Posterior cingulate gyrus (tissue), 11 donors: ENCODE measurements around the gene GARIN1A.
"Not testable (repeated sequence)": the region's sequence is repeated elsewhere in the genome, so short reads cannot be mapped to it uniquely, and the experiment has no call there.

ENCODE experiments used
- DNase-seq, 10 donors: peaks; one replicate each; pipeline versions ENCODE4 v3.0.0 to v3.0.0-alpha.2; 2020 to 2021; ENCODE audit warnings: mixed read lengths in 3 of 10
- intact Hi-C: fragments of 100-400 bp; cut with DNase I; formaldehyde crosslinking; loops from one replicate; pipeline ENCODE4 v1.15.1; 2023

The GARIN1A gene

GRCh38 chr7:128671992-128672391 lies at the start of gene GARIN1A:
Gene GARIN1A, plus strand, starts transcription at chr7:128672292. Its CDS starts 106 bp downstream, at chr7:128672398.
- intact Hi-C loops = no loop called here
- peak in 1 of 10 donors; percentile 30 for DNase-seq

- DNase-seq, intact Hi-C loops: not testable (repeated sequence)
Measured at GRCh38 chr7:128627124-128627523, 45.0 kb upstream of the GARIN1A start.

- intact Hi-C loops, DNase-seq: not testable (repeated sequence)
Measured at GRCh38 chr7:128633915-128634314, 38.2 kb upstream of the GARIN1A start.

GRCh38 chr7:128645206-128645605 lies 26.9 kb upstream of the GARIN1A start:
- intact Hi-C loops, DNase-seq: not testable (repeated sequence)

- DNase-seq, intact Hi-C loops: not testable (repeated sequence)
Measured at GRCh38 chr7:128645844-128646243, 26.2 kb upstream of the GARIN1A start.

- intact Hi-C loops = not testable (repeated sequence)
- peak in 2 of 10 donors; percentile 28 to 79 for DNase-seq
Measured at GRCh38 chr7:128646877-128647276, 25.2 kb upstream of the GARIN1A start.

GRCh38 chr7:128651096-128651495 lies 21.0 kb upstream of the GARIN1A start:
- intact Hi-C loops = not testable (repeated sequence)
- peak in 6 of 10 donors; percentile 7 to 91 (median 42) for DNase-seq

- peak in 1 of 10 donors; percentile 82 for DNase-seq
- intact Hi-C loops = not testable (repeated sequence)
Measured at GRCh38 chr7:128652606-128653005, 19.5 kb upstream of the GARIN1A start.

GRCh38 chr7:128653197-128653596 lies 18.9 kb upstream of the GARIN1A start:
- DNase-seq = peak in 1 of 10 donors; percentile 75
- intact Hi-C loops = not testable (repeated sequence)

GRCh38 chr7:128654080-128654479 lies 18.0 kb upstream of the GARIN1A start:
- DNase-seq = peak in 1 of 10 donors; percentile 32
- intact Hi-C loops = not testable (repeated sequence)

GRCh38 chr7:128654501-128654900 lies 17.6 kb upstream of the GARIN1A start:
- peak in 1 of 10 donors; percentile 50 for DNase-seq

GRCh38 chr7:128658428-128658827 lies 13.7 kb upstream of the GARIN1A start:
- intact Hi-C loops = not testable (repeated sequence)
- DNase-seq = peak in 1 of 10 donors; percentile 43

More at GRCh38 chr7:128654501-128654900, 17.6 kb upstream of the GARIN1A start:
- intact Hi-C loops = not testable (repeated sequence)

- no peak for DNase-seq
- intact Hi-C loops = loop anchor here (10.0 kb wide), 1 partner anchor 56 kb away; no protein-coding TSS in a partner anchor
Measured at GRCh38 chr7:128660596-128660995, 11.5 kb upstream of the GARIN1A start.

GRCh38 chr7:128661446-128661845 lies 10.6 kb upstream of the GARIN1A start:
- intact Hi-C loops = loop anchor here (10.0 kb wide), 1 partner anchor 57 kb away; no protein-coding TSS in a partner anchor
- no peak for DNase-seq

GRCh38 chr7:128662091-128662490 lies 10.0 kb upstream of the GARIN1A start:
- DNase-seq = peak in 1 of 10 donors; percentile 41
- intact Hi-C loops = loop anchor here (10.0 kb wide), 1 partner anchor 57 kb away; no protein-coding TSS in a partner anchor

GRCh38 chr7:128663223-128663622 lies 8.9 kb upstream of the GARIN1A start:
- intact Hi-C loops = loop anchor here (10.0 kb wide), 1 partner anchor 58 kb away; no protein-coding TSS in a partner anchor
- not testable (repeated sequence) for DNase-seq

- intact Hi-C loops = loop anchor here (10.0 kb wide), 1 partner anchor 60 kb away; no protein-coding TSS in a partner anchor
- DNase-seq = no peak
Measured at GRCh38 chr7:128665057-128665456, 7.0 kb upstream of the GARIN1A start.

- intact Hi-C loops = loop anchor here (10.0 kb wide), 1 partner anchor 61 kb away; no protein-coding TSS in a partner anchor
- DNase-seq = no peak
Measured at GRCh38 chr7:128666200-128666599, 5.9 kb upstream of the GARIN1A start.

GRCh38 chr7:128672927-128673517 lies 930 bp downstream of the GARIN1A start:
- intact Hi-C loops = no loop called here
- DNase-seq = peak in 3 of 10 donors; percentile 19 to 85 (median 21)

- DNase-seq = peak in 1 of 10 donors; percentile 63
- intact Hi-C loops = no loop called here
Measured at GRCh38 chr7:128673571-128673970, 1.5 kb downstream of the GARIN1A start.

GRCh38 chr7:128676665-128677064 lies 4.6 kb downstream of the GARIN1A start:
- intact Hi-C loops = no loop called here

GRCh38 chr7:128679920-128680319 lies 7.8 kb downstream of the GARIN1A start:
- DNase-seq = peak in 1 of 10 donors; percentile 57
- intact Hi-C loops = no loop called here

More at GRCh38 chr7:128676665-128677064, 4.6 kb downstream of the GARIN1A start:
- DNase-seq = no peak
